ENCODE data around the gene SLC38A1. TPM values are rescaled to one million over a fixed set of nuclear protein-coding genes. Genes with fewer than 3 reads are reported as not detected.

Gene SLC38A1
- polyA plus RNA-seq, 1 of the 3 experiments (the other 2 are of a cell fraction) = 20.7 TPM

DNA sequence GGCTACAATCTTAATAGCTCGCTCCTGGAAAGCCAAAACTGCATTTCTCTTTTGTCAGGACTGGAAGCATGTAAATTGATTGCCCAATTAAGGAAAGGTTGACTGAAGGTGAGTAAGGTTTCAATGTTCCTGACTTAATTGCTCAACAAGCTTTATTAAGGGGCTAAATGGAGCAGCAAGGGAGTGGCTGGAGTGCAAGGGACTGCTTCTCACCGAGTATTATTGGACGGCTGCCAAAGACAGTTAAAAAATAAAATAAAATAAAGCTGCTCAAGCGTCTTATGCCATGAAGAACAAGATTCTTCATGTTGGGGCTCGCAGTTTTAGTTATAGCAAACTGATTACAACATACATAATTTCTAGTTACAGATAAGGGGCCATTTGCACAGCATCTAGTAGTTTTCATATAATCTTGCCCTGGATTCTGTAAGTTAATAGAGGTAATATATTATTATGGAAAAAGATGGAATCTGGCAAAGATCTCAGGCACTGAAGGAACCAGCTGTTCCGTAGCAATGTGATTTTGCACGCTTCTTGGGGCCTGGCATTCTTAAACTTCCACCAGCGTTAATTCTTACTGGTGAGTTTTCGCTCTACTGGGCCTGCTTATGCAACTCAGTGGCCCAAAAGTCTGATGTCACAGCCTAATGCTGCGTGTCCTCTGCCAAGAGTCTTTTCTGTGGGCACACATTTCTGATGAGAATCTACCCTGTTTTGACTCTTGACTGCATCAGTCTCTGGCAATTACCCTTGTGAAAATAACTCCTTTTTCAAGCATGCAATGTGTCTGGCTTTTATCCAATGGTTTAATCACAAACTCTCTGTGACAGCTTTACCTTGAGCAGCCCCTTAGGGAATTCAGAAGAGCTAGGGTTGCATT, 108.5 kb downstream of the SLC38A1 start (continued):
- TF ChIP-seq ELF1 (IDR thresholded peaks at IDR 0.05) = no peak; the same call in 1 of the 2 replicates
- TF ChIP-seq RXRA (IDR thresholded peaks at IDR 0.05; ENCODE audit: borderline replicate concordance, low read depth) = peak; percentile 47; the same call in 1 of the 2 replicates
- no peak for TF ChIP-seq NRF1 (IDR thresholded peaks at IDR 0.05; ENCODE audit: low read depth, low read length)
- TF ChIP-seq NFIC (IDR thresholded peaks at IDR 0.05; ENCODE audit: borderline replicate concordance) = peak; percentile 93
- TF ChIP-seq, protein P1, sequence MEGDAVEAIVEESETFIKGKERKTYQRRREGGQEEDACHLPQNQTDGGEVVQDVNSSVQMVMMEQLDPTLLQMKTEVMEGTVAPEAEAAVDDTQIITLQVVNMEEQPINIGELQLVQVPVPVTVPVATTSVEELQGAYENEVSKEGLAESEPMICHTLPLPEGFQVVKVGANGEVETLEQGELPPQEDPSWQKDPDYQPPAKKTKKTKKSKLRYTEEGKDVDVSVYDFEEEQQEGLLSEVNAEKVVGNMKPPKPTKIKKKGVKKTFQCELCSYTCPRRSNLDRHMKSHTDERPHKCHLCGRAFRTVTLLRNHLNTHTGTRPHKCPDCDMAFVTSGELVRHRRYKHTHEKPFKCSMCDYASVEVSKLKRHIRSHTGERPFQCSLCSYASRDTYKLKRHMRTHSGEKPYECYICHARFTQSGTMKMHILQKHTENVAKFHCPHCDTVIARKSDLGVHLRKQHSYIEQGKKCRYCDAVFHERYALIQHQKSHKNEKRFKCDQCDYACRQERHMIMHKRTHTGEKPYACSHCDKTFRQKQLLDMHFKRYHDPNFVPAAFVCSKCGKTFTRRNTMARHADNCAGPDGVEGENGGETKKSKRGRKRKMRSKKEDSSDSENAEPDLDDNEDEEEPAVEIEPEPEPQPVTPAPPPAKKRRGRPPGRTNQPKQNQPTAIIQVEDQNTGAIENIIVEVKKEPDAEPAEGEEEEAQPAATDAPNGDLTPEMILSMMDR (IDR thresholded peaks at IDR 0.05) = no peak
- TF ChIP-seq, protein P2, sequence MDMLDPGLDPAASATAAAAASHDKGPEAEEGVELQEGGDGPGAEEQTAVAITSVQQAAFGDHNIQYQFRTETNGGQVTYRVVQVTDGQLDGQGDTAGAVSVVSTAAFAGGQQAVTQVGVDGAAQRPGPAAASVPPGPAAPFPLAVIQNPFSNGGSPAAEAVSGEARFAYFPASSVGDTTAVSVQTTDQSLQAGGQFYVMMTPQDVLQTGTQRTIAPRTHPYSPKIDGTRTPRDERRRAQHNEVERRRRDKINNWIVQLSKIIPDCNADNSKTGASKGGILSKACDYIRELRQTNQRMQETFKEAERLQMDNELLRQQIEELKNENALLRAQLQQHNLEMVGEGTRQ (IDR thresholded peaks at IDR 0.05; ENCODE audit: borderline replicate concordance, low read depth, low read length) = no peak
- no peak for TF ChIP-seq FOXJ3 (CRISPR knock-in tag; IDR thresholded peaks at IDR 0.05)
- TF ChIP-seq POLR2AphosphoS5 (IDR thresholded peaks at IDR 0.05; ENCODE audit: low read depth, low read length) = peak; percentile 73
- TF ChIP-seq, protein P3, sequence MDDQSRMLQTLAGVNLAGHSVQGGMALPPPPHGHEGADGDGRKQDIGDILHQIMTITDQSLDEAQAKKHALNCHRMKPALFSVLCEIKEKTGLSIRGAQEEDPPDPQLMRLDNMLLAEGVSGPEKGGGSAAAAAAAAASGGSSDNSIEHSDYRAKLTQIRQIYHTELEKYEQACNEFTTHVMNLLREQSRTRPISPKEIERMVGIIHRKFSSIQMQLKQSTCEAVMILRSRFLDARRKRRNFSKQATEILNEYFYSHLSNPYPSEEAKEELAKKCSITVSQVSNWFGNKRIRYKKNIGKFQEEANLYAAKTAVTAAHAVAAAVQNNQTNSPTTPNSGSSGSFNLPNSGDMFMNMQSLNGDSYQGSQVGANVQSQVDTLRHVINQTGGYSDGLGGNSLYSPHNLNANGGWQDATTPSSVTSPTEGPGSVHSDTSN (IDR thresholded peaks at IDR 0.05) = peak; percentile 90

DNA sequence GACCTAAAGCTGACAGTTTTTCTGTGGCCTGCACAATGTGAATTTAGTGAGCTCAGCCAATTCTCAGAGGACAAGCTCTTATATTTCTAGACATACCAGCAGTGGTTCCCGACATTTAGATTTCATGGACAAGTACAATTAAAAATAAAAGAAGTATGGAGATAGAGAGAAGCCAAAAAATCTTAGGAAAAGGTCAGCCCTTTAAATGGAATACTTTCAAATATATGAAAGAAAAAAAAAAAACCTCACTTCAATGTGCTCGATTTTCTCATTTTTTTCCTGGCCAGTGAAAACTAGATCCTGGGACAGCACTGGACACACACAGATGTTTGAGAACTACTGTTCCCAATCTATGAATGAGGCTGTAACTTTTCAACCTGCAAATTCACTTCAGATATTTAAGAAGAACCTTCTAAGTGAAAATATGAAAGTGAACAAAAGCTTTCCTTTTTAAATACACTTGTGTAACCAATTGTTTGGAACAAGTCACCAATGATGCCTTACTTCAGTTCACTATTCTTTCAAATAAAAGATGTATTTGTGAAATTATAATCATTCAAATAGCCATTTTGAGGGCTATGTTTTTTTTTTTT, 109.4 kb downstream of the SLC38A1 start:
- POLR2A ChIA-PET = interaction anchor here (1.4 kb wide), 1 partner anchor 109 kb away, joined by 3 read pairs; the partner anchor contains the start of gene SLC38A1
- no peak for DNase-seq
- Histone ChIP-seq H3K9ac (no peak overlapping the region), H3K4me1 (ENCODE audit: control insufficient read depth in 1 of 2, insufficient read depth in 2 of 2, low read depth in 1 of 2, low read length in 1 of 2) (peaks cover 20 to 36% of the 10 kb centered on the region in 2 experiments; a peak in 3 of 4 replicates), H3F3A (replicated peaks; ENCODE audit: insufficient read depth) (peaks cover 22% of the 10 kb centered on the region), H4K20me1 (ENCODE audit: insufficient read depth) (no peaks in the 10 kb centered on the region), H3K9me2 (no peaks in the 10 kb centered on the region), H2AFZ (ENCODE audit: low read depth) (peak overlapping the region; percentile 37; the same call in 1 of the 2 replicates), H3K4me2 (no peak overlapping the region), H3K4me3 (ENCODE audit: low read depth in 2 of 2, low read length in 1 of 2) (no peak overlapping the region), H3K27ac (ENCODE audit: low read depth in 2 of 2, low read length in 1 of 2) (peak overlapping the region; percentile 78 to 95; a peak in 3 of 4 replicates), H3K79me2 (ENCODE audit: insufficient read depth) (no peaks in the 10 kb centered on the region), H3K36me3 (replicated peaks in 1 of 2; ENCODE audit: control insufficient read depth in 1 of 2, insufficient read depth in 2 of 2, low read length in 1 of 2) (no peaks in the 10 kb centered on the region), H3K9me3 (peaks cover 6% of the 10 kb centered on the region; the same call in 1 of the 2 replicates), H3K27me3 (ENCODE audit: insufficient read depth) (no peaks in the 10 kb centered on the region)
- TF ChIP-seq SMC3 (IDR thresholded peaks at IDR 0.05; ENCODE audit: low read depth, low read length) = no peak
- TF ChIP-seq, protein P3 (IDR thresholded peaks at IDR 0.05) = no peak
- TF ChIP-seq, protein P4, sequence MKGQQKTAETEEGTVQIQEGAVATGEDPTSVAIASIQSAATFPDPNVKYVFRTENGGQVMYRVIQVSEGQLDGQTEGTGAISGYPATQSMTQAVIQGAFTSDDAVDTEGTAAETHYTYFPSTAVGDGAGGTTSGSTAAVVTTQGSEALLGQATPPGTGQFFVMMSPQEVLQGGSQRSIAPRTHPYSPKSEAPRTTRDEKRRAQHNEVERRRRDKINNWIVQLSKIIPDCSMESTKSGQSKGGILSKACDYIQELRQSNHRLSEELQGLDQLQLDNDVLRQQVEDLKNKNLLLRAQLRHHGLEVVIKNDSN (IDR thresholded peaks at IDR 0.05; ENCODE audit: borderline replicate concordance, low read depth) = no peak
- no peak for TF ChIP-seq MXI1 (IDR thresholded peaks at IDR 0.05; ENCODE audit: low read depth, low read length)
- TF ChIP-seq NFIC (IDR thresholded peaks at IDR 0.05; ENCODE audit: borderline replicate concordance) = no peak
- TF ChIP-seq, protein P1 (IDR thresholded peaks at IDR 0.05) = no peak
- CTCF ChIA-PET = interaction anchor here (0.6 to 1.3 kb wide), 5 partner anchors 34 to 516 kb away, joined by 3 to 5 read pairs (median 3); no protein-coding TSS in a partner anchor
- 86% methylated on average over 2 of the region's 2 CpGs for WGBS (ENCODE audit: low lambda C conversion rate)

All from SK-N-SH (cell line).